Measurements from ENCODE around the gene MYZAP. TPM values are rescaled to one million over a fixed set of nuclear protein-coding genes. Genes with fewer than 3 reads are reported as not detected.
A peak's percentile ranks its signal among the peaks of the same experiment; 100 is the strongest.

MYZAP gene
- total and polyA plus RNA-seq, 7 donors, result 7.2 to 55.6 (median 39.1) TPM

GRCh38 chr15:57559875-57560274 is 31.8 kb upstream of the MYZAP start:
- Histone ChIP-seq H3K36me3 (no peaks in the 10 kb centered on the region), H3K27me3 (no peaks in the 10 kb centered on the region), H3K27ac (no peak overlapping the region), H3K4me3 (no peak overlapping the region), H3K9me3 (no peaks in the 10 kb centered on the region), H3K4me1 (peaks cover 0 to 17% (median 14%) of the 10 kb centered on the region in 4 donors)
- 5 to 17% methylated on average over 5 of the region's 5 CpGs for WGBS, 2 donors
- DNase-seq, result no peak
- TF ChIP-seq POLR2A (IDR thresholded peaks at IDR 0.05) (no peak), POLR2AphosphoS5 (IDR thresholded peaks at IDR 0.05) (no peak), CTCF (IDR thresholded peaks at IDR 0.05) (peak; percentile 64 to 86 (median 84))
- intact Hi-C loops (cut with DNase I), result loop anchor here (1.0 to 10.0 kb wide), 4 partner anchors 52 to 505 kb away; partner anchors contain the start of genes ALDH1A2 and POLR2M

GRCh38 chr15:57561041-57561711 is 30.5 kb upstream of the MYZAP start:
- Histone ChIP-seq H3K36me3 (no peaks in the 10 kb centered on the region), H3K4me1 (peaks cover 0 to 14% (median 10%) of the 10 kb centered on the region in 4 donors), H3K9me3 (no peaks in the 10 kb centered on the region), H3K27me3 (no peaks in the 10 kb centered on the region), H3K4me3 (no peak overlapping the region), H3K27ac (peak overlapping the region in 3 of 4 donors; percentile 15 to 33 (median 23))
- WGBS, 2 donors, result 38 to 46% methylated on average over 9 of the region's 9 CpGs
- peak; percentile 86 for DNase-seq
- TF ChIP-seq POLR2AphosphoS5 (IDR thresholded peaks at IDR 0.05) (peak in 2 of 4 donors; percentile 13 to 20), CTCF (IDR thresholded peaks at IDR 0.05) (peak; percentile 60 to 94 (median 91)), EP300 (IDR thresholded peaks at IDR 0.05) (no peak)
- intact Hi-C loops (cut with DNase I), result loop anchor here (2.0 to 5.0 kb wide), 2 partner anchors 146 to 300 kb away; partner anchors contain the start of gene POLR2M

GRCh38 chr15:57562196-57562769 is 29.4 kb upstream of the MYZAP start:
- H3K4me1 ChIP-seq, result peaks cover 0 to 21% (median 19%) of the 10 kb centered on the region in 4 donors
- no peaks in the 10 kb centered on the region for H3K36me3 ChIP-seq
- no peaks in the 10 kb centered on the region for H3K9me3 ChIP-seq
- TF ChIP-seq CTCF (IDR thresholded peaks at IDR 0.05) (no peak), EP300 (IDR thresholded peaks at IDR 0.05) (no peak), POLR2AphosphoS5 (IDR thresholded peaks at IDR 0.05) (no peak), POLR2A (IDR thresholded peaks at IDR 0.05) (no peak)
- no peaks in the 10 kb centered on the region for H3K27me3 ChIP-seq
- H3K4me3 ChIP-seq, result no peak overlapping the region
- DNase-seq, result no peak
- 68 to 75% methylated on average over 11 of the region's 11 CpGs for WGBS, 2 donors
- intact Hi-C loops (cut with DNase I), result loop anchor here (5.0 kb wide), 1 partner anchor 145 kb away; the partner anchor contains the start of gene POLR2M
- no peak overlapping the region for H3K27ac ChIP-seq

DNA sequence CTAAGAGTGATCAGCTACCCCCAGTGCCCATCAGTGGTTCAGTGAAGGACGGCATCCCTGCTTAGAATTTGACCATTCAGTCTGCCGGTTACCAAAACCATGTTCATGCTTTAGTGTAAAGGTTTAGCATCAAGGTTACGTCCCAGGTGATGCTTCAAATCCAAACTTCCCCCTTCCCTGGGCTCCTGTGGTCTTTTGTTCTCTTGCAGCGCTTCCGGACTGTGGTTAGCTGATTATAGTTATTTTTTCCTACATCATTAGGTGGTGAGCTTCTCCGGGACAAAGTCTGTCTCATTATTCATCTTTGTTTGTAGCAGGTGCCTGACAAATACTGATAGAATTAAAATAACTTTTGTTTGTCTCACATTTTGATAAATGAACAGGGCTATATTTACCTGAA is 28.3 kb upstream of the MYZAP start:
- Histone ChIP-seq H3K36me3 (no peaks in the 10 kb centered on the region), H3K9me3 (no peaks in the 10 kb centered on the region), H3K4me3 (no peak overlapping the region), H3K4me1 (peaks cover 0 to 29% (median 25%) of the 10 kb centered on the region in 4 donors), H3K27ac (no peak overlapping the region), H3K27me3 (no peaks in the 10 kb centered on the region)
- no peak for TF ChIP-seq CTCF (IDR thresholded peaks at IDR 0.05)
- TF ChIP-seq EP300 (IDR thresholded peaks at IDR 0.05), result no peak
- no peak for TF ChIP-seq POLR2AphosphoS5 (IDR thresholded peaks at IDR 0.05)
- TF ChIP-seq POLR2A (IDR thresholded peaks at IDR 0.05), result no peak
- DNase-seq, result no peak
- intact Hi-C loops (cut with DNase I), result loop anchor here (5.0 kb wide), 1 partner anchor 144 kb away; the partner anchor contains the start of gene POLR2M
- WGBS, 2 donors, result 67 to 86% methylated on average over 6 of the region's 6 CpGs

Measured in sigmoid colon (tissue), 7 donors.